Measurements from ENCODE around the gene PCYT1A.

DNA sequence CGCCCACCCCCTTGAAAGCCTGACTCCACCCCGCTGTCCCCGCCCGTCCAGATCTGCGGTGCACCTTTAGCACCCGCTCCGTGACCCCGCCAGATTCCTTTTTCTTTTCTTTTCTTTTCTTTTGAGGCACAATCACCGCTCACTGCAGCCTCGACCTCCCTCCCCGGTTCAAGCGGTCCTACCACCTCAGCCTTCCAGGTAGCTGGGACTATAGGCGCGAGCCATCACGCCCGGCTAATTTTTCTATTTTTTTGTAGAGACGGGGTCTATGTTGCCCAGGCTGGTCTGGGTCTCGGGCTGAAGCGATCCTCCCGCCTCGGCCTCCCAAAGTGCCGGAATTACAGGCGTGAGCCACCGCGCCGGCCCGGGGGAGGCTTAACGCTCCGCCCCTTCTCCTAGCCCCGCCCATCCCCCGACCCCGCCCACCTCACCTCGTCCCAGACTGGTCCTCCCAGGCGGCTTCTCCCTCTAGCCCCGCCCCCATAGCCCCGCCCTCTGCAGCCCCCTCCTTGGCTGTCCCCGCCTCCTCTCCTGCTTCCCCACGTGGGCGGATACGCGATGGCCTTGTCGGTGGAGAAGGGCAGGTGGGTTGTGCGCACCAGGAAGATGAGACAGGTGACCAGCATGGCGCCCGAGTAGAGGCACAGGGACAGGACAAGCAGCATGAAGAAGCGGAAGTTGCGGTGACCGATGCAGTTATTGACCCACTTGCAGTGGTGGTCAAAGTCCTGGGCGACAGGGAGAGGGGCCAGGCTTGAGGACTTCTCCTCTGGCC, 79.5 kb downstream of the PCYT1A start:
- TF ChIP-seq POLR2A (IDR thresholded peaks at IDR 0.05) = no peak
- TF ChIP-seq, protein P1, sequence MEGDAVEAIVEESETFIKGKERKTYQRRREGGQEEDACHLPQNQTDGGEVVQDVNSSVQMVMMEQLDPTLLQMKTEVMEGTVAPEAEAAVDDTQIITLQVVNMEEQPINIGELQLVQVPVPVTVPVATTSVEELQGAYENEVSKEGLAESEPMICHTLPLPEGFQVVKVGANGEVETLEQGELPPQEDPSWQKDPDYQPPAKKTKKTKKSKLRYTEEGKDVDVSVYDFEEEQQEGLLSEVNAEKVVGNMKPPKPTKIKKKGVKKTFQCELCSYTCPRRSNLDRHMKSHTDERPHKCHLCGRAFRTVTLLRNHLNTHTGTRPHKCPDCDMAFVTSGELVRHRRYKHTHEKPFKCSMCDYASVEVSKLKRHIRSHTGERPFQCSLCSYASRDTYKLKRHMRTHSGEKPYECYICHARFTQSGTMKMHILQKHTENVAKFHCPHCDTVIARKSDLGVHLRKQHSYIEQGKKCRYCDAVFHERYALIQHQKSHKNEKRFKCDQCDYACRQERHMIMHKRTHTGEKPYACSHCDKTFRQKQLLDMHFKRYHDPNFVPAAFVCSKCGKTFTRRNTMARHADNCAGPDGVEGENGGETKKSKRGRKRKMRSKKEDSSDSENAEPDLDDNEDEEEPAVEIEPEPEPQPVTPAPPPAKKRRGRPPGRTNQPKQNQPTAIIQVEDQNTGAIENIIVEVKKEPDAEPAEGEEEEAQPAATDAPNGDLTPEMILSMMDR (IDR thresholded peaks at IDR 0.05) = no peak
